ENCODE results near the gene NOC3L.

The NOC3L gene

GRCh38 chr10:94315024-94315451, 47.7 kb downstream of the NOC3L start:
- Histone ChIP-seq H3K36me3 (no peaks in the 10 kb centered on the region), H3K4me1 (ENCODE audit: control insufficient read depth in 1 of 2, insufficient read depth in 1 of 2, low read depth in 1 of 2, low read length in 1 of 2) (no peaks in the 10 kb centered on the region), H3K27me3 (peaks cover 32% of the 10 kb centered on the region), H3K4me3 (ENCODE audit: low read depth in 1 of 2, low read length in 1 of 2) (no peak overlapping the region), H3K9me3 (no peaks in the 10 kb centered on the region), H3K27ac (no peak overlapping the region)
- TF ChIP-seq CTCF (IDR thresholded peaks at IDR 0.05), result no peak

GRCh38 chr10:94310369-94310768, 52.4 kb downstream of the NOC3L start:
- peaks cover 76% of the 10 kb centered on the region for H3K27me3 ChIP-seq
- H3K4me3 ChIP-seq (ENCODE audit: low read depth in 1 of 2, low read length in 1 of 2), result no peak overlapping the region
- no peak for TF ChIP-seq CTCF (IDR thresholded peaks at IDR 0.05)
- H3K36me3 ChIP-seq, result no peaks in the 10 kb centered on the region
- H3K9me3 ChIP-seq, result no peaks in the 10 kb centered on the region
- H3K4me1 ChIP-seq (ENCODE audit: control insufficient read depth in 1 of 2, insufficient read depth in 1 of 2, low read depth in 1 of 2, low read length in 1 of 2), result no peaks in the 10 kb centered on the region
- H3K27ac ChIP-seq, result no peak overlapping the region

- Histone ChIP-seq H3K36me3 (no peaks in the 10 kb centered on the region), H3K27me3 (peaks cover 86% of the 10 kb centered on the region), H3K27ac (no peak overlapping the region), H3K4me3 (ENCODE audit: low read depth in 1 of 2, low read length in 1 of 2) (no peak overlapping the region), H3K9me3 (no peaks in the 10 kb centered on the region), H3K4me1 (ENCODE audit: control insufficient read depth in 1 of 2, insufficient read depth in 1 of 2, low read depth in 1 of 2, low read length in 1 of 2) (no peaks in the 10 kb centered on the region)
- TF ChIP-seq CTCF (IDR thresholded peaks at IDR 0.05), result no peak
These were observed 53.9 kb downstream of the NOC3L start for GRCh38 chr10:94308866-94309265.

- TF ChIP-seq CTCF (IDR thresholded peaks at IDR 0.05), result no peak
- no peaks in the 10 kb centered on the region for H3K9me3 ChIP-seq
- no peak overlapping the region for H3K4me3 ChIP-seq (ENCODE audit: low read depth in 1 of 2, low read length in 1 of 2)
- no peak overlapping the region for H3K27ac ChIP-seq
- H3K27me3 ChIP-seq, result peaks cover 81% of the 10 kb centered on the region
- H3K4me1 ChIP-seq (ENCODE audit: control insufficient read depth in 1 of 2, insufficient read depth in 1 of 2, low read depth in 1 of 2, low read length in 1 of 2), result no peaks in the 10 kb centered on the region
- H3K36me3 ChIP-seq, result no peaks in the 10 kb centered on the region
These were observed 55.6 kb downstream of the NOC3L start for GRCh38 chr10:94307046-94307615.

- Histone ChIP-seq H3K9me3 (no peaks in the 10 kb centered on the region), H3K4me1 (ENCODE audit: control insufficient read depth in 1 of 2, insufficient read depth in 1 of 2, low read depth in 1 of 2, low read length in 1 of 2) (no peaks in the 10 kb centered on the region), H3K36me3 (no peaks in the 10 kb centered on the region), H3K27ac (no peak overlapping the region), H3K27me3 (peaks cover 73% of the 10 kb centered on the region), H3K4me3 (ENCODE audit: low read depth in 1 of 2, low read length in 1 of 2) (no peak overlapping the region)
- no peak for TF ChIP-seq CTCF (IDR thresholded peaks at IDR 0.05)
These were observed 58.8 kb downstream of the NOC3L start for GRCh38 chr10:94303929-94304328.

- Histone ChIP-seq H3K36me3 (no peaks in the 10 kb centered on the region), H3K4me3 (ENCODE audit: low read depth in 1 of 2, low read length in 1 of 2) (no peak overlapping the region), H3K27ac (no peak overlapping the region), H3K27me3 (peaks cover 57% of the 10 kb centered on the region), H3K9me3 (no peaks in the 10 kb centered on the region), H3K4me1 (ENCODE audit: control insufficient read depth in 1 of 2, insufficient read depth in 1 of 2, low read depth in 1 of 2, low read length in 1 of 2) (no peaks in the 10 kb centered on the region)
- TF ChIP-seq CTCF (IDR thresholded peaks at IDR 0.05), result no peak
These were observed 62.7 kb downstream of the NOC3L start for GRCh38 chr10:94300042-94300441.
